Measurements from ENCODE around the gene NRXN3.

The NRXN3 gene

DNA sequence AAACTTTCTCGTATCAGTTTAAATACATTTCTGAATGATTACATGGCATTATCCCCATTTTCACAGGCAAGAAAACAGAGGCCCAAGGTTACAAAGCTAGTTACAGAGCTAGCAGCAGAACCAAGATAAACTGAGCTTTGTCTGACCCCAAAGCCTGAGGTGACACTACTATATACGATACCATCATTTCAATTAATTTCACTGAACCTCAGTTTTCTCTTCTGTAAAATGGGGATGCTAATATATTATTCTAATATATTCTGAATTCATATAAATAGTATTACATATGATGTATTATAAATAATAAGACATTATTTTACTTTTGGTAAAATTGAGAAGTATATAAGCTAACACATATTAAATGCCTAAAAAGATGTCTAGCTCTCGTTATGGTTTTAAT, 143.3 kb downstream of the NRXN3 start:
- H3K4me1 ChIP-seq (ENCODE audit: control insufficient read depth, insufficient read depth, low read length), result peaks cover 23% of the 10 kb centered on the region
- no peaks in the 10 kb centered on the region for H3K9me3 ChIP-seq (ENCODE audit: control insufficient read depth, low read length)
- no peak overlapping the region for H3K4me3 ChIP-seq (ENCODE audit: insufficient read depth, low read depth, low read length)
- H3K27ac ChIP-seq (ENCODE audit: insufficient read depth, low read depth, low read length, poor library complexity, severe bottlenecking), result no peak overlapping the region
- no peaks in the 10 kb centered on the region for H3K36me3 ChIP-seq (ENCODE audit: control insufficient read depth, insufficient read depth, low read length)
- H3K27me3 ChIP-seq (ENCODE audit: control insufficient read depth, insufficient read depth, low read length, poor library complexity, severe bottlenecking), result no peaks in the 10 kb centered on the region
- WGBS, 2 experiments, result 100% methylated on average over 1 to 2 of the region's 3 CpGs

DNA sequence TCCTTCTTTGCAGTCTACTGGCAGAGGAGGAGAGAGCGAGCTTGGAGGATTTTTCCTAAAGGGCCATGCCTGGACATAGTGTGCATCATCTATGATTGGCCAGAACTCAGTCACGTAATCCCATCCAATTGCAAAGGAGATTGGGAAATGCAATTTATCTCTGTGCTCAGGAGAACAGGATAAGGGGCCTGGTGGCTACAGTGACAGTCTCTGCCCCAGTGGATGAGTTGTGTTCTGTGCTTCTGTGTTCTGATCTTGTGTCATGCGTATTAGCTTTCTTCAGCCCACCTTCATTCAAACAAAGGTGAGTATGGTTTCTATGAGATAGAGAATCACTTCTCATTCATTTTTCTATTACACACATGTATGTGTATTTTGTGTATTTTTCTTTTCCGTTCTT, 144.3 kb downstream of the NRXN3 start:
- Histone ChIP-seq H3K4me1 (ENCODE audit: control insufficient read depth, insufficient read depth, low read length) (peaks cover 23% of the 10 kb centered on the region), H3K36me3 (ENCODE audit: control insufficient read depth, insufficient read depth, low read length) (no peaks in the 10 kb centered on the region), H3K9me3 (ENCODE audit: control insufficient read depth, low read length) (no peaks in the 10 kb centered on the region), H3K27ac (ENCODE audit: insufficient read depth, low read depth, low read length, poor library complexity, severe bottlenecking) (no peak overlapping the region), H3K4me3 (ENCODE audit: insufficient read depth, low read depth, low read length) (no peak overlapping the region), H3K27me3 (ENCODE audit: control insufficient read depth, insufficient read depth, low read length, poor library complexity, severe bottlenecking) (no peaks in the 10 kb centered on the region)
- WGBS, 2 experiments, result 90 to 96% methylated on average over 2 of the region's 4 CpGs

DNA sequence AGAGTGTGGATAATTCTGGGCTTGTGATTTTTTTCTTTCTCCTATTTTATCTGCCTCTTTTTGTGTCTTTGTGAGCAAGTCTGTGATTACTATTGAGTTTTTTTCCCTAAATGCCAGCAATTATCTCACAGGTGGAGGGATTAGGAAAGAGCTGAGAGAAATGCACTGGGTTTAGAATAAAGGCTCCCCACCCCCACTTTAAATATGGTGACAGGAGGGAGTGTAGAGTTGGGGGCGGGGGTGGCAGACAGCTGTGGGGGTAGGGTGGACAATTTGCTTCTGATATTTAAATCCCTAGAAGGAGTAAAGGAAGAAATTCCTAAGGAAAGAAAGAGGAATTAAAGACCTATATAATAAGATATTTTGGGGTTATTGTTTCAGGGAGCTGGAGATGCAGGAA, 145.9 kb downstream of the NRXN3 start:
- H3K4me3 ChIP-seq (ENCODE audit: insufficient read depth, low read depth, low read length), result no peak overlapping the region
- no peak overlapping the region for H3K27ac ChIP-seq (ENCODE audit: insufficient read depth, low read depth, low read length, poor library complexity, severe bottlenecking)
- no peaks in the 10 kb centered on the region for H3K9me3 ChIP-seq (ENCODE audit: control insufficient read depth, low read length)
- no peaks in the 10 kb centered on the region for H3K27me3 ChIP-seq (ENCODE audit: control insufficient read depth, insufficient read depth, low read length, poor library complexity, severe bottlenecking)
- H3K36me3 ChIP-seq (ENCODE audit: control insufficient read depth, insufficient read depth, low read length), result no peaks in the 10 kb centered on the region
- peaks cover 28% of the 10 kb centered on the region for H3K4me1 ChIP-seq (ENCODE audit: control insufficient read depth, insufficient read depth, low read length)
- 44% methylated on average over 1 of the region's 1 CpG; no CpG with 5 or more reads in 1 of the 2 experiments for WGBS, 2 experiments

DNA sequence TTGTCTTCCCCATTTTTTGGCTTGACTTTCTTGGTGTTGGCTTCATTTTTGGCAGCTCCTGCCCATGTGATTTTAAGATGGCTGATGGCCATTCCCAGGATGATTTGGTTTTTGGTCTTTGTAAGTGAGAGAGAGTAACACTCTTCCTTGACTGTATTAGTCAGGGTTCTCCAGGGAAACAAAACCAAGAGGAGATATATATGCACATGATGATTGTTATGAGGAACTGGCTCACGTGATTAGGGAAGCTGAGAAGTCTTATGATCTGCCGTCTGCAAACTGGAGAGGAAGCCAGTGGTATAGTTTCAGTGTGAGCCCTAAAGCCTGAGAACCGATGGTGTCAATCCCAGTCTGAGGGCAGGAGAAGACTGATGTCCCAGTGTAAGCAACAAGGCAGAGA, 146.6 kb downstream of the NRXN3 start:
- WGBS, 2 experiments, result 91 to 96% methylated on average over 3 of the region's 3 CpGs
- no peak overlapping the region for H3K4me3 ChIP-seq (ENCODE audit: insufficient read depth, low read depth, low read length)
- H3K36me3 ChIP-seq (ENCODE audit: control insufficient read depth, insufficient read depth, low read length), result no peaks in the 10 kb centered on the region
- no peak overlapping the region for H3K27ac ChIP-seq (ENCODE audit: insufficient read depth, low read depth, low read length, poor library complexity, severe bottlenecking)
- no peaks in the 10 kb centered on the region for H3K9me3 ChIP-seq (ENCODE audit: control insufficient read depth, low read length)
- H3K4me1 ChIP-seq (ENCODE audit: control insufficient read depth, insufficient read depth, low read length), result peaks cover 28% of the 10 kb centered on the region
- H3K27me3 ChIP-seq (ENCODE audit: control insufficient read depth, insufficient read depth, low read length, poor library complexity, severe bottlenecking), result no peaks in the 10 kb centered on the region

DNA sequence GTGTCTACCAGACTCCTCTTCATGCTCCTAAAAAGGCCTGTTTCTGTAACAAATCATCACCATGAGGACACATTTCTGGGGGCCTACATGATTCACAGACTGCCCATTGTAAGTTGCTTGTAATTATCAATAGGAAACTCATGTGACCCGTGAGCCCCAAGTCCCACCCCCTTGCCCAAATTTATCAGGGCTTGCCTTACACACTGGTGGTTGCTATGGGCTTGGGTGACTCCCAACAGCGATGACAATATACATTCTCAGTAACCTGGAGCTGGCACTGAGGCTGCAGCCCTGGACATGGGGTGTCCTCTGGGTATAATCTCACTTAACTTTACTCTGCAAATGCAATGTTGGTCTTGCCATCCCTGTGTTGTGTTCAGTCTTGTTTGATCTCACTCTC, 149.2 kb downstream of the NRXN3 start:
- Histone ChIP-seq H3K4me1 (ENCODE audit: control insufficient read depth, insufficient read depth, low read length) (peaks cover 24% of the 10 kb centered on the region), H3K4me3 (ENCODE audit: insufficient read depth, low read depth, low read length) (no peak overlapping the region), H3K27me3 (ENCODE audit: control insufficient read depth, insufficient read depth, low read length, poor library complexity, severe bottlenecking) (no peaks in the 10 kb centered on the region), H3K36me3 (ENCODE audit: control insufficient read depth, insufficient read depth, low read length) (no peaks in the 10 kb centered on the region), H3K9me3 (ENCODE audit: control insufficient read depth, low read length) (no peaks in the 10 kb centered on the region), H3K27ac (ENCODE audit: insufficient read depth, low read depth, low read length, poor library complexity, severe bottlenecking) (no peak overlapping the region)
- 85 to 94% methylated on average over 2 of the region's 2 CpGs for WGBS, 2 experiments

DNA sequence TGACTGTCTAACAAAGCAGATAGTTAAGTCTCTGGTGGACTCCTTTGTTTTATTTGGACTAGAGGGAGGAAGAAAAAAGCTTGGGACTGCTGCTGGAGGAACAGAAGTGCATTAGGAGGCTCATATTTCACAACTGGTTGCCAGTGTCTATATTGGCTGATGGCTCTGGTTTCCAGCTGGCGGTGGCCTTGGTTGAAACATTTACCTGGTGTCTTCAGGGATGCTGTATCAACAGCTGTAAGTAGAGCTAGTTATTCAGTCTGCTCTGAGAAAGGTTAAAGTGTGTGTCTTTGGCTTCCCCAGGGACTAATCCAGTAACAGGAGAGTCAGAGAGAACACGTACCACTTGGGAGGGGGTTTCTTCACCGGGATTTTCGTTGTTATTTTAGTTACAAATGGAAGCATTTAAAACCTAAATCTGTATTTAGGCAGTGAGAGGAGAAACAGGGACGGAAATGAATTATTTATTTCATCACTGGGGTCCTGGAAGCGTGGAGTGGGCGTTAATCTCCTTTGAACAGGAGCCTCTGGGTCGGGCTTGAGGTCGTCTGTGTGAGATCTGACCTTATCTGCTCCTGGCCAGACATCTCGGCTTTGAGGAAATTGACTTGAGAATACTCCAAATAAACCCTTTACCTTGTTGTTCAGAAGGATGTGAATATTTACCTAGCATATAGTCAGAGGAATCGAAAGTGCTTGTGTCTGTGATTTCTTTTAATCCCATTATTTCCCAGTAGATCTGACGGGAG, 149.9 kb downstream of the NRXN3 start:
- Histone ChIP-seq H3K27me3 (ENCODE audit: control insufficient read depth, insufficient read depth, low read length, poor library complexity, severe bottlenecking) (no peaks in the 10 kb centered on the region), H3K36me3 (ENCODE audit: control insufficient read depth, insufficient read depth, low read length) (no peaks in the 10 kb centered on the region), H3K27ac (ENCODE audit: insufficient read depth, low read depth, low read length, poor library complexity, severe bottlenecking) (no peak overlapping the region), H3K9me3 (ENCODE audit: control insufficient read depth, low read length) (no peaks in the 10 kb centered on the region), H3K4me1 (ENCODE audit: control insufficient read depth, insufficient read depth, low read length) (peaks cover 24% of the 10 kb centered on the region), H3K4me3 (ENCODE audit: insufficient read depth, low read depth, low read length) (no peak overlapping the region)
- 86 to 87% methylated on average over 12 of the region's 12 CpGs for WGBS, 2 experiments

DNA sequence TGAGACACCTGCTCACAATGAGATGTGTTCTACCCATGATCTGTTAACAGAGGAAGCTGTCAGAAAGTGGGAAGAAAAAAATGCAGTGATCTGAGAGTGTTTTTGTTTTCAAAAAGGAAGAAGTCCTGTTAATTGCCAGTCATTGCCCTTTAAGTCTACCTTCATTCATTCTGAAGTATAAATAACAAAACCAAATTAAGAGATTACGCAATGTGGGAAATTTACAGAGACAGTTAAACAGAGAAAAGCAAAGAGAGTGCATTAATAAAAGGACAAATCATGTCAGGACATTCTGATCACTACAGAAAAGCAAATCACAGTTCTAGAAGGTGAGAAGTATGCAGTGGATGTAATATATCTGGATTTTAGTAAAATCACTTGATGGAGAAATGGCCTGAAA, 154.2 kb downstream of the NRXN3 start:
- Histone ChIP-seq H3K27me3 (ENCODE audit: control insufficient read depth, insufficient read depth, low read length, poor library complexity, severe bottlenecking) (no peaks in the 10 kb centered on the region), H3K4me3 (ENCODE audit: insufficient read depth, low read depth, low read length) (no peak overlapping the region)
- 100% methylated on average over 1 of the region's 1 CpG for WGBS, 2 experiments

DNA sequence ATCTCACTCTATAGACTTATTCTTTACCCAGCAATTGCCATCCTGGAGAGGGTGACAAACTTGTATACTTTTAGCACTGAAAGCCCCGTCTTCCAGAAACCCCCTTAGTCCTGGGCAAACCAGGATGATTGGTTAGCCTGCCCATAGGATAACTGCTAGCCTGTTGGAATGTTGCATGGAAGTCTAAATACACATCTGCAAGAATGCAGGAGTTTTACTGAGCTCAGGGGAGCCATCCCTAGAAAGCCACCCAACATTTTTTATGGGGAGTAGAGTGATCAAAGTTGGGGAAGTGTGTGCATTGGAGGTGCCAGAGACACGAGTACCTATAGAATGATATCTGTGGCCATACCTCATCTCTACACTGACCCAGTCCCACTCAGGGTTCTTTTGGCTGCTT, 155.7 kb downstream of the NRXN3 start:
- no peaks in the 10 kb centered on the region for H3K27me3 ChIP-seq (ENCODE audit: control insufficient read depth, insufficient read depth, low read length, poor library complexity, severe bottlenecking)
- no peak overlapping the region for H3K4me3 ChIP-seq (ENCODE audit: insufficient read depth, low read depth, low read length)
- no peaks in the 10 kb centered on the region for H3K4me1 ChIP-seq (ENCODE audit: control insufficient read depth, insufficient read depth, low read length)
- no peaks in the 10 kb centered on the region for H3K36me3 ChIP-seq (ENCODE audit: control insufficient read depth, insufficient read depth, low read length)
- WGBS, 2 experiments, result 44 to 50% methylated on average over 2 of the region's 2 CpGs
- H3K27ac ChIP-seq (ENCODE audit: insufficient read depth, low read depth, low read length, poor library complexity, severe bottlenecking), result no peak overlapping the region
- no peaks in the 10 kb centered on the region for H3K9me3 ChIP-seq (ENCODE audit: control insufficient read depth, low read length)

More for the DNA sequence above, 154.2 kb downstream of the NRXN3 start:
- H3K36me3 ChIP-seq (ENCODE audit: control insufficient read depth, insufficient read depth, low read length), result no peaks in the 10 kb centered on the region
- no peak overlapping the region for H3K27ac ChIP-seq (ENCODE audit: insufficient read depth, low read depth, low read length, poor library complexity, severe bottlenecking)
- H3K4me1 ChIP-seq (ENCODE audit: control insufficient read depth, insufficient read depth, low read length), result peaks cover 5% of the 10 kb centered on the region
- H3K9me3 ChIP-seq (ENCODE audit: control insufficient read depth, low read length), result no peaks in the 10 kb centered on the region

DNA sequence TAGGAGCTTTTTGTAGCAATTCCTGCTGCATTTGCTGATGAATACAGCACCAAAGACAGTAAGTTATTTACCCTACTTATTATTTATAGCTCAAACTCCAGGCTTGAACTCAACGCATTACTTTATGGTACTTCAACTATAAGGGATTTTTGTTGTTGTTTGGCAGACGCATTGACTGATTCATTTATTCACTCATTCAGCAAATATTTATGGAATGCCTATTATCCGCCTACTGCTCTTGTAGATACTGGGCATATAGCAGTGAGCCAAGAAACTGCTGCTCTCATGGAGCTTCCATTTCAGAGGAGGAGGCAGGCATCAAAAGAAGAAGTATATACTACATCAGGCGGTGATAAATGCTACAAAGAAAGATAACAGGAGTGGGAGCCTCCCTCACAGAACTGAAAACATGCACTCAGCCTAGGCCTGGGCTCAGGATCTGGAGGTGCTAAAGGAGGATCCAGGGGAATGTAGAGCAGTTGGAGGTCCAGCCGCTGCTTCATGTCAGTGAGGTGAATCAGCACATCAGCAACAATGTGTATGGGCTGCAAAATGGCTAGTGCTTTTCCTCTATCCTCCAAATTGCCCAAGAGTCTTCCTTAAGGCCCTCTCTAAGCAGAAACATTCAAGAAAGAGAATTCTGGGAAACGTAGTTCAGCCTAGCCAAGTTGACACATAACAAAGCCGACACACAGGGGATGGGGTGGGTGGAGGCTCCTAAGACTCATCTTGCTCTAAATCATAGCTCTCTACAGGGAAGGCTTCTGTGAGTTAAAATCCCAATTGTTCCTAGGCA, 157.5 kb downstream of the NRXN3 start:
- 84 to 90% methylated on average over 6 of the region's 7 CpGs for WGBS, 2 experiments
- H3K36me3 ChIP-seq (ENCODE audit: control insufficient read depth, insufficient read depth, low read length), result no peaks in the 10 kb centered on the region
- H3K27me3 ChIP-seq (ENCODE audit: control insufficient read depth, insufficient read depth, low read length, poor library complexity, severe bottlenecking), result no peaks in the 10 kb centered on the region
- no peak overlapping the region for H3K27ac ChIP-seq (ENCODE audit: insufficient read depth, low read depth, low read length, poor library complexity, severe bottlenecking)
- no peak overlapping the region for H3K4me3 ChIP-seq (ENCODE audit: insufficient read depth, low read depth, low read length)
- no peaks in the 10 kb centered on the region for H3K9me3 ChIP-seq (ENCODE audit: control insufficient read depth, low read length)
- H3K4me1 ChIP-seq (ENCODE audit: control insufficient read depth, insufficient read depth, low read length), result no peaks in the 10 kb centered on the region

DNA sequence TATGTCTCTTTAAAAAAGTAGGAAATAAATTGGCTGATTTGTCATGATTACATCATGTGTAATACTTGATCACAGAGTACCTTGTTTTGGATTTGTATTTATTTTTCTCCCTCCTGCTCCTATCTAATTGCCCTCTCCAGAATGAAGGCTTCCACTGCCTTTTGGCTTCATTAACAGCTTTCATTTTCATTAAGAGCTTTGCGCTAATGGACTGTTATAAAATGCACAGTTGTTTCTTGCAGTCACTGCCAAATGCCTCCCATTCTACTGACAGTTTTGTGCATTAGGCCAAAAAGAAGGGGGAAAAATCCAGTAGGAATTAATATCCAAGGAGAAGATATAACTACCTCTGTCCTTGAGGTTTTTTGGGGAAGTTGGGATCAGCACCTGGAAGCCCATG, 159.2 kb downstream of the NRXN3 start:
- Histone ChIP-seq H3K9me3 (ENCODE audit: control insufficient read depth, low read length) (no peaks in the 10 kb centered on the region), H3K27me3 (ENCODE audit: control insufficient read depth, insufficient read depth, low read length, poor library complexity, severe bottlenecking) (no peaks in the 10 kb centered on the region), H3K4me1 (ENCODE audit: control insufficient read depth, insufficient read depth, low read length) (no peaks in the 10 kb centered on the region), H3K4me3 (ENCODE audit: insufficient read depth, low read depth, low read length) (no peak overlapping the region), H3K36me3 (ENCODE audit: control insufficient read depth, insufficient read depth, low read length) (no peaks in the 10 kb centered on the region), H3K27ac (ENCODE audit: insufficient read depth, low read depth, low read length, poor library complexity, severe bottlenecking) (no peak overlapping the region)
- 96 to 100% methylated on average over 1 of the region's 1 CpG for WGBS, 2 experiments
